Osteoblast (primary cell): Measurements from ENCODE around the gene USP46. TPM values are rescaled to one million over a fixed set of nuclear protein-coding genes. Genes with fewer than 3 reads are reported as not detected.

Experiments
- DNase-seq: peaks from one replicate; pipeline ENCODE4 v3.0.0; 2011; ENCODE audit warnings: low spot score, mixed read lengths; ENCODE audit not compliant: insufficient read length; ENCODE audit errors: missing footprints
- H2AFZ ChIP-seq: 2 replicates; pipeline ENCODE4 v1.6.0; 2011; ENCODE audit warnings: mild to moderate bottlenecking, low read length
- H3K27ac ChIP-seq: 2 replicates; pipeline ENCODE4 v1.5.1; 2011; ENCODE audit warnings: mild to moderate bottlenecking, low read depth, low read length, moderate library complexity
- H3K27me3 ChIP-seq: 2 replicates; pipeline ENCODE4 v1.6.0; 2012; ENCODE audit warnings: mild to moderate bottlenecking, control low read depth, inconsistent platforms, low read length, moderate library complexity; ENCODE audit not compliant: insufficient read depth
- H3K36me3 ChIP-seq: 2 replicates; pipeline ENCODE4 v1.5.1; 2011; ENCODE audit warnings: mild to moderate bottlenecking, low read length, control low read depth, moderate library complexity; ENCODE audit not compliant: insufficient read depth
- H3K4me1 ChIP-seq: 2 replicates; pipeline ENCODE4 v1.5.1; 2011; ENCODE audit warnings: mild to moderate bottlenecking, low read length, control low read depth, moderate library complexity; ENCODE audit not compliant: insufficient read depth
- H3K4me2 ChIP-seq: 2 replicates; pipeline ENCODE4 v1.6.0; 2011; ENCODE audit warnings: mild to moderate bottlenecking, low read length; ENCODE audit not compliant: insufficient read depth
- H3K4me3 ChIP-seq: fragments of 200-600 bp; sonication (generic); 3 replicates; pipeline ENCODE4 v1.5.1; 2012; ENCODE audit warnings: mild to moderate bottlenecking, low read length, inconsistent platforms; ENCODE audit not compliant: insufficient read depth
- H3K79me2 ChIP-seq: 2 replicates; pipeline ENCODE4 v1.6.0; 2012; ENCODE audit warnings: mild to moderate bottlenecking, low read length, control low read depth, inconsistent platforms; ENCODE audit not compliant: insufficient read depth
- H3K9me3 ChIP-seq: 2 replicates; pipeline ENCODE4 v1.5.1; 2011; ENCODE audit warnings: low read depth, low read length, control low read depth
- H4K20me1 ChIP-seq: 2 replicates; pipeline ENCODE4 v1.6.0; 2012; ENCODE audit warnings: mild to moderate bottlenecking, low read length, control low read depth; ENCODE audit not compliant: insufficient read depth
- CTCF ChIP-seq: IDR thresholded peaks from 2 replicates; pipeline ENCODE4 v1.5.1; 2011; ENCODE audit warnings: mild to moderate bottlenecking, low read depth, low read length, moderate library complexity; ENCODE audit errors: extremely low read depth
- total RNA-seq: library from RNA; depleted of rRNA; stranded (reverse); fragments of >200 nt; gene quantifications from 2 replicates; pipeline ENCODE4 v1.2.3, GENCODE V29; 2012

USP46 gene
- total RNA-seq, 1 donor = 12.7 TPM

- H3K36me3 ChIP-seq = no peaks in the 10 kb centered on the region
- H3K9me3 ChIP-seq = no peaks in the 10 kb centered on the region
- DNase-seq = peak; percentile 35
- peaks cover 45% of the 10 kb centered on the region for H3K79me2 ChIP-seq
- no peaks in the 10 kb centered on the region for H3K27me3 ChIP-seq
- H3K4me1 ChIP-seq = peaks cover 24% of the 10 kb centered on the region
- H3K4me2 ChIP-seq = peak overlapping the region; percentile 20
- peaks cover 26% of the 10 kb centered on the region for H4K20me1 ChIP-seq
- H2AFZ ChIP-seq = no peak overlapping the region
- peak overlapping the region; percentile 0 for H3K27ac ChIP-seq
- no peak overlapping the region for H3K4me3 ChIP-seq
- no peak for TF ChIP-seq CTCF
Measured at GRCh38 chr4:52640808-52641565, 18.1 kb downstream of the USP46 start.

GRCh38 chr4:52638717-52639116 lies 20.4 kb downstream of the USP46 start:
- peaks cover 22% of the 10 kb centered on the region for H4K20me1 ChIP-seq

GRCh38 chr4:52637116-52637515 lies 22.0 kb downstream of the USP46 start:
- Histone ChIP-seq H3K4me2 (no peak overlapping the region), H4K20me1 (peaks cover 10% of the 10 kb centered on the region), H3K79me2 (peaks cover 40% of the 10 kb centered on the region), H2AFZ (no peak overlapping the region), H3K27ac (no peak overlapping the region), H3K4me3 (no peak overlapping the region), H3K4me1 (peaks cover 13% of the 10 kb centered on the region), H3K27me3 (no peaks in the 10 kb centered on the region), H3K9me3 (no peaks in the 10 kb centered on the region), H3K36me3 (no peaks in the 10 kb centered on the region)
- no peak for DNase-seq
- TF ChIP-seq CTCF = no peak

More at GRCh38 chr4:52638717-52639116, 20.4 kb downstream of the USP46 start:
- TF ChIP-seq CTCF = no peak
- DNase-seq = no peak
- peaks cover 21% of the 10 kb centered on the region for H3K4me1 ChIP-seq
- H3K79me2 ChIP-seq = peaks cover 51% of the 10 kb centered on the region
- no peaks in the 10 kb centered on the region for H3K36me3 ChIP-seq
- H3K27me3 ChIP-seq = no peaks in the 10 kb centered on the region
- no peak overlapping the region for H3K4me2 ChIP-seq
- H2AFZ ChIP-seq = no peak overlapping the region
- H3K9me3 ChIP-seq = no peaks in the 10 kb centered on the region
- no peak overlapping the region for H3K4me3 ChIP-seq
- no peak overlapping the region for H3K27ac ChIP-seq

GRCh38 chr4:52635560-52635959 lies 23.5 kb downstream of the USP46 start:
- TF ChIP-seq CTCF = no peak
- Histone ChIP-seq H3K4me3 (no peak overlapping the region), H3K4me1 (no peaks in the 10 kb centered on the region), H3K79me2 (peaks cover 40% of the 10 kb centered on the region), H2AFZ (no peak overlapping the region), H3K9me3 (no peaks in the 10 kb centered on the region), H3K4me2 (no peak overlapping the region), H3K27me3 (no peaks in the 10 kb centered on the region), H3K27ac (no peak overlapping the region), H4K20me1 (peaks cover 6% of the 10 kb centered on the region), H3K36me3 (no peaks in the 10 kb centered on the region)
- no peak for DNase-seq
